ENCODE measurements around the gene RGS2. TPM values are rescaled to one million over a fixed set of nuclear protein-coding genes. Genes with fewer than 3 reads are reported as not detected.
A peak's percentile ranks its signal among the peaks of the same experiment; 100 is the strongest.

RGS2 gene
- total RNA-seq, 2 donors from 2014 or later = 14.5 to 32.7 TPM

DNA sequence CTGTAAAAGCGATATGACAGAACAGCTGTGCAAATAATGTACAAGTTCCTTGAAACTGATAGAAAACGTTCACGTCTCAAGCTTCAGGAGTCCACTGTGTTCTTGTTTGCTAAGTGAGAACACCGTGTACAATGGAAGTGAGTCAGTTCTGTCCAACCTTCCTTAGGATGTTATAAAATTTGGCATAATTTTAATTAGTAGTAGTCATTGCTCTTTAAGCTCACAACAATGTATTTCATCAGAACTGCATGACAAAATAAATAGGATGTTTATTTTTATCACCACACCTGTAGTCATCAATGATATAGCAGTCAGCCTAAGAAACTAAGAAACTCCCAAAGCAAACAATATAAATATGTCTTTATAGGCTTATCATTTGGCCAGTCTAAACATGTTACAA, 53.0 kb downstream of the RGS2 start:
- Histone ChIP-seq H3K9me3 (no peaks in the 10 kb centered on the region), H3K27ac (peak overlapping the region in 2 of 4 donors; percentile 77 to 78), H3K4me1 (peaks cover 43% of the 10 kb centered on the region), H3K36me3 (replicated peaks in 1 of 2; ENCODE audit: insufficient read depth in 1 of 2, low read depth in 2 of 2) (no peaks in the 10 kb centered on the region), H3K27me3 (no peaks in the 10 kb centered on the region), H3K4me3 (no peak overlapping the region)
- intact Hi-C loops (cut with DNase I) = no loop called here
- WGBS, 2 donors = 33 to 37% methylated on average over 4 of the region's 4 CpGs
- DNase-seq (peak in 1 of 4 donors; percentile 62), ATAC-seq (peak; percentile 97)
- TF ChIP-seq, protein P1, sequence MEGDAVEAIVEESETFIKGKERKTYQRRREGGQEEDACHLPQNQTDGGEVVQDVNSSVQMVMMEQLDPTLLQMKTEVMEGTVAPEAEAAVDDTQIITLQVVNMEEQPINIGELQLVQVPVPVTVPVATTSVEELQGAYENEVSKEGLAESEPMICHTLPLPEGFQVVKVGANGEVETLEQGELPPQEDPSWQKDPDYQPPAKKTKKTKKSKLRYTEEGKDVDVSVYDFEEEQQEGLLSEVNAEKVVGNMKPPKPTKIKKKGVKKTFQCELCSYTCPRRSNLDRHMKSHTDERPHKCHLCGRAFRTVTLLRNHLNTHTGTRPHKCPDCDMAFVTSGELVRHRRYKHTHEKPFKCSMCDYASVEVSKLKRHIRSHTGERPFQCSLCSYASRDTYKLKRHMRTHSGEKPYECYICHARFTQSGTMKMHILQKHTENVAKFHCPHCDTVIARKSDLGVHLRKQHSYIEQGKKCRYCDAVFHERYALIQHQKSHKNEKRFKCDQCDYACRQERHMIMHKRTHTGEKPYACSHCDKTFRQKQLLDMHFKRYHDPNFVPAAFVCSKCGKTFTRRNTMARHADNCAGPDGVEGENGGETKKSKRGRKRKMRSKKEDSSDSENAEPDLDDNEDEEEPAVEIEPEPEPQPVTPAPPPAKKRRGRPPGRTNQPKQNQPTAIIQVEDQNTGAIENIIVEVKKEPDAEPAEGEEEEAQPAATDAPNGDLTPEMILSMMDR (IDR thresholded peaks at IDR 0.05) = no peak
- TF ChIP-seq POLR2A (IDR thresholded peaks at IDR 0.05) = no peak

Other genes starting within 250 kb of the RGS2 start
- 10 to 100 TPM in 1 of 2 donors, under 1 TPM in 1; 0.99 to 10.4 TPM for gene RGS1, start 233.3 kb upstream of the RGS2 start, total RNA-seq
- 1 to 10 TPM in 1 of 2 donors, not detected in 1; 4.9 TPM for gene RGS13, start 172.9 kb upstream of the RGS2 start, total RNA-seq